Mesendoderm (in vitro differentiated cells): ENCODE results near the gene USP48.

Source experiments
- DNase-seq: peaks from one replicate; pipeline ENCODE4 v3.0.0; 2013
- H2AK5ac ChIP-seq: 2 replicates; pipeline ENCODE4 v1.6.1; 2013; ENCODE audit warnings: low read length, inconsistent platforms
- H2BK120ac ChIP-seq: 2 replicates; pipeline ENCODE4 v1.6.1; 2013; ENCODE audit warnings: low read depth, mild to moderate bottlenecking, low read length, moderate library complexity, mixed read lengths
- H2BK15ac ChIP-seq: replicated peaks from 2 replicates; pipeline ENCODE4 v1.6.1; 2013; ENCODE audit warnings: low read depth, mild to moderate bottlenecking, moderate library complexity
- H2BK5ac ChIP-seq: 2 replicates; pipeline ENCODE4 v1.6.1; 2013; ENCODE audit warnings: low read length, inconsistent platforms
- H3K18ac ChIP-seq: 2 replicates; pipeline ENCODE4 v1.6.1; 2013; ENCODE audit warnings: mild to moderate bottlenecking, low read length, mixed read lengths
- H3K23ac ChIP-seq: one replicate; pipeline ENCODE4 v1.6.1; 2013; ENCODE audit warnings: low read length
- H3K27ac ChIP-seq: 2 replicates; pipeline ENCODE4 v1.5.1; 2013; ENCODE audit warnings: low read depth, mild to moderate bottlenecking, inconsistent platforms, low read length, moderate library complexity
- H3K27me3 ChIP-seq: 2 replicates; pipeline ENCODE4 v1.6.1; 2013; ENCODE audit warnings: low read length, control low read depth, mild to moderate bottlenecking, inconsistent platforms; ENCODE audit not compliant: insufficient read depth, poor library complexity
- H3K36me3 ChIP-seq: 2 replicates; pipeline ENCODE4 v1.6.1; 2013; ENCODE audit warnings: low read length, inconsistent platforms; ENCODE audit not compliant: control insufficient read depth, insufficient read depth
- H3K4ac ChIP-seq: one replicate; pipeline ENCODE4 v1.6.1; 2013; ENCODE audit warnings: low read depth, mild to moderate bottlenecking, low read length, moderate library complexity
- H3K4me1 ChIP-seq: 2 replicates; pipeline ENCODE4 v1.6.1; 2013; ENCODE audit warnings: low read depth, low read length, inconsistent platforms; ENCODE audit not compliant: control insufficient read depth
- H3K4me2 ChIP-seq: 2 replicates; pipeline ENCODE4 v1.6.1; 2013; ENCODE audit warnings: low read length
- H3K4me3 ChIP-seq: 2 replicates; pipeline ENCODE4 v1.5.1; 2013; ENCODE audit warnings: mild to moderate bottlenecking, low read length
- H3K56ac ChIP-seq: one replicate; pipeline ENCODE4 v1.6.1; 2013; ENCODE audit warnings: low read length
- H3K79me1 ChIP-seq: 2 replicates; pipeline ENCODE4 v1.6.1; 2013; ENCODE audit warnings: low read length, inconsistent platforms
- H3K79me2 ChIP-seq: 2 replicates; pipeline ENCODE4 v1.6.1; 2013; ENCODE audit warnings: mild to moderate bottlenecking, low read length; ENCODE audit not compliant: control insufficient read depth, insufficient read depth
- H3K9ac ChIP-seq: 2 replicates; pipeline ENCODE4 v1.6.1; 2013; ENCODE audit warnings: low read length, inconsistent platforms
- H4K5ac ChIP-seq: one replicate; pipeline ENCODE4 v1.6.1; 2013; ENCODE audit warnings: low read length
- H4K8ac ChIP-seq: one replicate; pipeline ENCODE4 v1.6.1; 2013; ENCODE audit warnings: low read depth, mild to moderate bottlenecking, control low read depth, low read length, moderate library complexity
- WGBS: extraction: QIAGEN DNeasy Blood & Tissue Kit; methylation state at CpG from one replicate; pipeline ENCODE4 v1.1.7; 2013; ENCODE audit warnings: low lambda C conversion rate, missing lambda C conversion rate; ENCODE audit not compliant: insufficient coverage; ENCODE audit errors: extremely low coverage; 5-methylcytosine and 5-hydroxymethylcytosine counted together

The USP48 gene

GRCh38 chr1:21628798-21629393 is 154.1 kb downstream of the USP48 start:
- H3K4me1 ChIP-seq = peaks cover 12% of the 10 kb centered on the region
- H3K27ac ChIP-seq = no peak overlapping the region
- no peak overlapping the region for H3K9ac ChIP-seq
- H3K56ac ChIP-seq = peak overlapping the region; percentile 30
- no peak overlapping the region for H2BK15ac ChIP-seq
- H4K5ac ChIP-seq = no peak overlapping the region
- no peaks in the 10 kb centered on the region for H3K79me2 ChIP-seq
- no peak overlapping the region for H3K4me3 ChIP-seq
- no peak overlapping the region for H2BK120ac ChIP-seq
- no peaks in the 10 kb centered on the region for H3K79me1 ChIP-seq
- H3K36me3 ChIP-seq = no peaks in the 10 kb centered on the region
- H2BK5ac ChIP-seq = peak overlapping the region; percentile 11
- H3K23ac ChIP-seq = no peak overlapping the region
- H4K8ac ChIP-seq = no peak overlapping the region
- H3K27me3 ChIP-seq = no peaks in the 10 kb centered on the region
- no peak overlapping the region for H3K4me2 ChIP-seq
- no peak overlapping the region for H3K18ac ChIP-seq
- no peak overlapping the region for H2AK5ac ChIP-seq
- peak; percentile 57 for DNase-seq
- H3K4ac ChIP-seq = peak overlapping the region; percentile 1
- no CpG with 5 or more reads among the region's 7 CpGs for WGBS
